Transverse colon (tissue), 4 donors: ENCODE results near the gene PXK. TPM values are rescaled to one million over a fixed set of nuclear protein-coding genes. Genes with fewer than 3 reads are reported as not detected.
"Not testable (repeated sequence)": the region's sequence is repeated elsewhere in the genome, so short reads cannot be mapped to it uniquely, and the experiment has no call there.

Source experiments
- DNase-seq: peaks from one replicate; pipeline ENCODE4 v3.0.0-alpha.2; 2019
- H3K27ac ChIP-seq, 4 donors: fragments of 200-600 bp; sonication (generic); 2 replicates each; pipeline ENCODE4 v1.5.1; 2016 to 2018; ENCODE audit warnings: inconsistent platforms in 4 of 4
- H3K27me3 ChIP-seq: fragments of 200-600 bp; sonication (generic); 2 replicates; pipeline ENCODE4 v1.5.1; 2017; ENCODE audit warnings: inconsistent platforms
- H3K36me3 ChIP-seq, 4 donors: fragments of 200-600 bp; sonication (generic); 2 replicates each; pipeline ENCODE4 v1.5.1; 2017 to 2019; ENCODE audit warnings: inconsistent platforms in 4 of 4
- H3K4me1 ChIP-seq, 4 donors: fragments of 200-600 bp; sonication (generic); 2 replicates each; pipeline ENCODE4 v1.5.1; 2017 to 2020; ENCODE audit warnings: inconsistent platforms in 4 of 4
- H3K4me3 ChIP-seq, 4 donors: fragments of 200-600 bp; sonication (generic); 1 replicate in 1 of 4; 2 replicates in 3 of 4; pipeline versions ENCODE4 v1.5.1 to v1.6.1; 2017 to 2019; ENCODE audit warnings: inconsistent platforms in 4 of 4
- H3K9me3 ChIP-seq, 2 donors: fragments of 200-600 bp; sonication (generic); 2 replicates each; pipeline ENCODE4 v1.5.1; 2017 to 2019; ENCODE audit warnings: inconsistent platforms in 2 of 2
- CTCF ChIP-seq, 5 experiments: fragments of 200-600 bp in 3 of 5; fragments of 450-650 bp in 2 of 5; sonication (generic) in 3 of 5; IDR thresholded peaks; 1 replicate in 2 of 5; 2 replicates in 3 of 5; pipeline ENCODE4 v1.5.1; 2016 to 2017; ENCODE audit warnings: antibody characterized with exemption in 5 of 5, inconsistent platforms in 3 of 5, mild to moderate bottlenecking in 2 of 5, moderate library complexity in 1 of 5
- EP300 ChIP-seq: sonication (generic); formaldehyde crosslinking; IDR thresholded peaks from one replicate; pipeline ENCODE4 v1.6.1; 2017; ENCODE audit warnings: antibody characterized with exemption, low read depth
- POLR2A ChIP-seq: fragments of 450-650 bp; IDR thresholded peaks from one replicate; pipeline ENCODE4 v1.6.1; 2016; ENCODE audit warnings: antibody characterized with exemption, mild to moderate bottlenecking, moderate library complexity
- POLR2AphosphoS5 ChIP-seq, 3 donors: sonication (generic); formaldehyde crosslinking; IDR thresholded peaks; one replicate each; pipeline ENCODE4 v1.6.1; 2016; ENCODE audit warnings: antibody characterized with exemption in 3 of 3
- WGBS, 2 donors: methylation state at CpG; one replicate each; pipeline ENCODE4 v1.1.5; 2018; ENCODE audit warnings: low coverage in 1 of 2; 5-methylcytosine and 5-hydroxymethylcytosine counted together
- in situ Hi-C, 4 donors: fragments of 200-750 bp; cut with MboI; loops; one replicate each; pipeline versions ENCODE4 v1.15.0 to v1.15.1; 2017; ENCODE audit warnings: low sequenced_read_pairs in 3 of 4, low pct_ligation_motif_present in 1 of 4, low pct_unique_long_range_greater_than_20kb in 1 of 4
- intact Hi-C: fragments of 100-400 bp; cut with DNase I; formaldehyde crosslinking; loops from one replicate; pipeline ENCODE4 v1.15.1; 2023; ENCODE audit warnings: low total_unique reads
- total RNA-seq, 4 donors: library from RNA; depleted of rRNA; stranded (reverse); fragments of >200 nt; gene quantifications; one replicate each; pipeline ENCODE4 v1.1.0, GENCODE V29; 2016

Gene PXK
- total RNA-seq, 4 donors from 2014 or later = 7.6 to 29.5 (median 16.6) TPM

GRCh38 chr3:58434511-58434910 lies 101.8 kb downstream of the PXK start:
- peaks cover 10 to 26% (median 20%) of the 10 kb centered on the region in 4 donors for H3K4me1 ChIP-seq
- H3K27ac ChIP-seq = peak overlapping the region; percentile 90 to 92 (median 90)
- no peaks in the 10 kb centered on the region for H3K27me3 ChIP-seq
- intact Hi-C loops = no loop called here
- in situ Hi-C loops = no loop called here
- WGBS, 2 donors = 88% methylated on average over 3 to 11 of the region's 11 CpGs
- H3K9me3 ChIP-seq = no peaks in the 10 kb centered on the region
- peaks cover 0 to 26% (median 10%) of the 10 kb centered on the region in 4 donors for H3K36me3 ChIP-seq
- H3K4me3 ChIP-seq = peak overlapping the region in 1 of 4 donors; percentile 85
- DNase-seq = no peak
- no peak for TF ChIP-seq POLR2AphosphoS5 (IDR thresholded peaks at IDR 0.05)
- TF ChIP-seq POLR2A = no peak
- no peak for TF ChIP-seq EP300
- no peak for TF ChIP-seq CTCF (IDR thresholded peaks at IDR 0.05)

GRCh38 chr3:58434990-58435389 lies 102.3 kb downstream of the PXK start:
- DNase-seq = no peak
- WGBS, 2 donors = 90% methylated on average over 1 of the region's 1 CpG; no CpG with 5 or more reads in 1 of the 2 donors
- Histone ChIP-seq H3K36me3 (peaks cover 0 to 21% (median 8%) of the 10 kb centered on the region in 4 donors), H3K27me3 (no peaks in the 10 kb centered on the region), H3K9me3 (no peaks in the 10 kb centered on the region), H3K4me1 (peaks cover 10 to 26% (median 20%) of the 10 kb centered on the region in 4 donors), H3K27ac (peak overlapping the region; percentile 90 to 92 (median 90)), H3K4me3 (no peak overlapping the region)
- in situ Hi-C loops (no loop called here), intact Hi-C loops (no loop called here)
- TF ChIP-seq CTCF (IDR thresholded peaks at IDR 0.05) = no peak
- no peak for TF ChIP-seq POLR2A
- TF ChIP-seq POLR2AphosphoS5 (IDR thresholded peaks at IDR 0.05) = no peak
- TF ChIP-seq EP300 = no peak

GRCh38 chr3:58437276-58437675 lies 104.6 kb downstream of the PXK start:
- H3K36me3 ChIP-seq, DNase-seq, in situ Hi-C loops, H3K27me3 ChIP-seq, H3K9me3 ChIP-seq, intact Hi-C loops, H3K4me3 ChIP-seq, H3K27ac ChIP-seq: not testable (repeated sequence)
- peaks cover 8 to 25% (median 16%) of the 10 kb centered on the region in 4 donors for H3K4me1 ChIP-seq
- WGBS, 2 donors = 78 to 79% methylated on average over 7 to 8 of the region's 8 CpGs

- 84 to 92% methylated on average over 3 to 6 of the region's 6 CpGs for WGBS, 2 donors
- H3K27ac ChIP-seq, DNase-seq, H3K27me3 ChIP-seq, in situ Hi-C loops, H3K9me3 ChIP-seq, H3K36me3 ChIP-seq, H3K4me1 ChIP-seq, H3K4me3 ChIP-seq, intact Hi-C loops: not testable (repeated sequence)
These were observed 108.3 kb downstream of the PXK start for GRCh38 chr3:58440996-58441355.

- intact Hi-C loops = no loop called here
- H3K4me1 ChIP-seq = no peaks in the 10 kb centered on the region
These were observed 109.1 kb downstream of the PXK start for GRCh38 chr3:58441514-58442450.

More at GRCh38 chr3:58441514-58442450, 109.1 kb downstream of the PXK start:
- in situ Hi-C loops = no loop called here
- 25 to 65% methylated on average over 2 to 4 of the region's 4 CpGs for WGBS, 2 donors
- Histone ChIP-seq H3K27me3 (no peaks in the 10 kb centered on the region), H3K27ac (no peak overlapping the region), H3K36me3 (no peaks in the 10 kb centered on the region), H3K9me3 (no peaks in the 10 kb centered on the region), H3K4me3 (no peak overlapping the region)
- no peak for DNase-seq
- TF ChIP-seq CTCF (IDR thresholded peaks at IDR 0.05) (no peak), EP300 (no peak), POLR2A (no peak), POLR2AphosphoS5 (IDR thresholded peaks at IDR 0.05) (no peak)
